HG02943 (cell line): ENCODE results near the gene ZNF628.

Experiments used
- ATAC-seq: cut with Tn5 transposase; IDR thresholded peaks from one replicate; pipeline ENCODE4 v1.9.1; 2021; ENCODE audit warnings: mild to moderate bottlenecking, low read depth, moderate library complexity; ENCODE audit not compliant: unreplicated experiment

ZNF628 gene

GRCh38 chr19:55527197-55528029 lies 51.0 kb downstream of the ZNF628 start:
- no peak for ATAC-seq

- no peak for ATAC-seq
Measured at GRCh38 chr19:55528030-55528803, 51.8 kb downstream of the ZNF628 start.

- no peak for ATAC-seq
Measured at GRCh38 chr19:55529636-55530234, 53.3 kb downstream of the ZNF628 start.

GRCh38 chr19:55530996-55531395 lies 54.6 kb downstream of the ZNF628 start:
- ATAC-seq, result no peak
